GM23338 (cell line): ENCODE results near the gene ANKUB1. TPM values are rescaled to one million over a fixed set of nuclear protein-coding genes. Genes with fewer than 3 reads are reported as not detected.

Experiments used
- ATAC-seq: fragments of 200-7000 bp; cut with Tn5 transposase; 3 replicates; pipeline ENCODE4 v1.9.1; 2020
- DNase-seq: peaks from one replicate; pipeline ENCODE4 v3.0.0-alpha.2; 2015; ENCODE audit warnings: low spot score
- H2AFZ ChIP-seq: fragments of 200-600 bp; sonication (generic); 2 replicates; pipeline ENCODE4 v1.8.0; 2016; ENCODE audit warnings: antibody characterized with exemption, mild to moderate bottlenecking, moderate library complexity
- H3F3A ChIP-seq: fragments of 200-600 bp; sonication (generic); replicated peaks from 2 replicates; pipeline ENCODE4 v1.8.0; 2017; ENCODE audit warnings: antibody characterized with exemption, mixed run types, low read depth
- H3K27ac ChIP-seq: fragments of 200-600 bp; sonication (generic); 2 replicates; pipeline ENCODE4 v1.6.1; 2016; ENCODE audit warnings: low read depth
- H3K27me3 ChIP-seq: fragments of 200-600 bp; sonication (generic); 2 replicates; pipeline ENCODE4 v1.8.0; 2016; ENCODE audit warnings: mild to moderate bottlenecking, mixed run types, moderate library complexity; ENCODE audit not compliant: insufficient read depth
- H3K36me3 ChIP-seq: fragments of 200-600 bp; sonication (generic); 2 replicates; pipeline ENCODE4 v1.8.0; 2016; ENCODE audit warnings: mild to moderate bottlenecking; ENCODE audit not compliant: insufficient read depth
- H3K4me1 ChIP-seq: fragments of 200-600 bp; sonication (generic); 2 replicates; pipeline ENCODE4 v1.8.0; 2016; ENCODE audit warnings: mild to moderate bottlenecking, moderate library complexity; ENCODE audit not compliant: insufficient read depth
- H3K4me2 ChIP-seq: fragments of 200-600 bp; sonication (generic); 2 replicates; pipeline ENCODE4 v1.7.1; 2017; ENCODE audit warnings: mixed run types
- H3K4me3 ChIP-seq: fragments of 200-600 bp; sonication (generic); 2 replicates; pipeline ENCODE4 v1.6.1; 2016; ENCODE audit warnings: mixed run types
- H3K79me2 ChIP-seq: fragments of 200-600 bp; sonication (generic); replicated peaks from 2 replicates; pipeline ENCODE4 v1.8.0; 2017; ENCODE audit warnings: mild to moderate bottlenecking; ENCODE audit not compliant: insufficient read depth
- H3K9me2 ChIP-seq: fragments of 200-600 bp; sonication (generic); 2 replicates; pipeline ENCODE4 v1.8.0; 2017; ENCODE audit not compliant: insufficient read depth
- H4K20me1 ChIP-seq: fragments of 200-600 bp; sonication (generic); replicated peaks from 2 replicates; pipeline ENCODE4 v1.8.0; 2017; ENCODE audit warnings: mild to moderate bottlenecking; ENCODE audit not compliant: insufficient read depth
- H3K27ac Mint-ChIP-seq: 2 replicates; pipeline ENCODE4 v1.8.0; 2020; ENCODE audit warnings: inconsistent platforms, mild to moderate bottlenecking, moderate library complexity, mixed read lengths
- H3K27me3 Mint-ChIP-seq: 3 replicates; pipeline ENCODE4 v1.8.0; 2022; ENCODE audit warnings: low read depth, mild to moderate bottlenecking, moderate library complexity, mixed read lengths, inconsistent platforms; ENCODE audit not compliant: insufficient read depth, poor library complexity
- H3K36me3 Mint-ChIP-seq: 3 replicates; pipeline ENCODE4 v1.8.0; 2021; ENCODE audit warnings: low read depth, mild to moderate bottlenecking, inconsistent platforms, moderate library complexity, mixed read lengths
- H3K4me1 Mint-ChIP-seq: 3 replicates; pipeline ENCODE4 v1.8.0; 2020; ENCODE audit warnings: mild to moderate bottlenecking, inconsistent platforms, mixed read lengths
- H3K4me3 Mint-ChIP-seq: 3 replicates; pipeline ENCODE4 v1.8.0; 2021; ENCODE audit warnings: moderate library complexity, mild to moderate bottlenecking, inconsistent platforms, mixed read lengths
- H3K9me3 Mint-ChIP-seq: 3 replicates; pipeline ENCODE4 v1.8.0; 2020; ENCODE audit warnings: moderate library complexity, mild to moderate bottlenecking, inconsistent platforms, mixed read lengths
- EZH2 ChIP-seq: fragments of 200-600 bp; sonication (generic); IDR thresholded peaks from one replicate; pipeline ENCODE4 v1.8.0; 2017; ENCODE audit warnings: antibody characterized with exemption, mild to moderate bottlenecking, low read depth; ENCODE audit not compliant: unreplicated experiment
- EZH2phosphoT487 ChIP-seq: fragments of 200-600 bp; sonication (generic); IDR thresholded peaks from one replicate; pipeline ENCODE4 v1.8.1; 2018; ENCODE audit warnings: antibody characterized with exemption; ENCODE audit not compliant: unreplicated experiment
- JUNB ChIP-seq: IDR thresholded peaks from one replicate; pipeline ENCODE4 v1.6.1; 2016; ENCODE audit warnings: antibody characterized with exemption; ENCODE audit not compliant: unreplicated experiment
- NANOG ChIP-seq: IDR thresholded peaks from 2 replicates; pipeline ENCODE4 v1.6.1; 2016; ENCODE audit warnings: antibody characterized with exemption, borderline replicate concordance
- POLR2AphosphoS5 ChIP-seq: IDR thresholded peaks from 2 replicates; pipeline ENCODE4 v1.6.1; 2016; ENCODE audit warnings: antibody characterized with exemption, low read depth
- ZNF114 ChIP-seq: fragments of 250-450 bp; sonication (Bioruptor Pico); IDR thresholded peaks from 2 replicates; pipeline ENCODE4 v1.5.0; 2020; ENCODE audit warnings: mild to moderate bottlenecking, moderate library complexity
- ZNF331 ChIP-seq: fragments of 250-450 bp; sonication (Bioruptor Pico); IDR thresholded peaks from 2 replicates; pipeline ENCODE4 v1.5.0; 2020; ENCODE audit warnings: low read depth, mild to moderate bottlenecking, moderate library complexity
- polyA plus RNA-seq: library from polyadenylated mRNA; unstranded; fragments of >200 nt; fragmentation: Nextera tagmentation; extraction: Ambion mirVana; gene quantifications from 2 replicates; pipeline ENCODE4 v1.2.1, GENCODE V29; 2016
- total RNA-seq: library from RNA; depleted of rRNA; stranded (reverse); fragments of >200 nt; shearing (Covaris generic); gene quantifications from 2 replicates; pipeline ENCODE4 v1.2.3, GENCODE V29; 2014
- TF ChIP-seq, protein P1 (sequence below): IDR thresholded peaks from one replicate; pipeline ENCODE4 v1.6.1; 2018; ENCODE audit warnings: antibody characterized with exemption; ENCODE audit not compliant: unreplicated experiment
- TF ChIP-seq, protein P2 (sequence below): IDR thresholded peaks from 2 replicates; pipeline ENCODE4 v1.6.1; 2016; ENCODE audit warnings: antibody characterized with exemption
- TF ChIP-seq, protein P3 (sequence below): fragments of 250-450 bp; sonication (Bioruptor Pico); IDR thresholded peaks from 2 replicates; pipeline ENCODE4 v1.5.0; 2020; ENCODE audit warnings: mild to moderate bottlenecking, moderate library complexity

ANKUB1 gene
- total and polyA plus RNA-seq, 2 experiments from 2014 or later, result not detected

DNA sequence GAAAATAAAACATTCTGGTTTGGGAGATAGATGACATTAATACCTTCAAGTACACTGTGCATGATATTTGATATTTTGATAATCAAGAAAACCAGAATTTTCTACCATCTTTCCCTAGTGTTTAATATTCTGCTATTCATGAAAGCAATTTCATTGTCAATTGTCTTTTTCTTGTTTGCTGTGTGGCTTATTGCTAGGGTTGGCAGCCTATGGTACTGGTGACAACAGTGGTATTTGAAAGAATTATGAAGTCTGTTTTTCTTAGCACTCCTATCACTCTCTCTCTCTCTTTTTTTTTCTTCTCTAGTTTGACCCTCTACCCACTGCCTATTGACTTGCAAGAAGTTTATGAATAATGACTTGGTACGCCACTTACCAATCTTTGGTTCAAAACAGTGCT lies 36.0 kb upstream of the ANKUB1 start (continued):
- TF ChIP-seq, protein P1, sequence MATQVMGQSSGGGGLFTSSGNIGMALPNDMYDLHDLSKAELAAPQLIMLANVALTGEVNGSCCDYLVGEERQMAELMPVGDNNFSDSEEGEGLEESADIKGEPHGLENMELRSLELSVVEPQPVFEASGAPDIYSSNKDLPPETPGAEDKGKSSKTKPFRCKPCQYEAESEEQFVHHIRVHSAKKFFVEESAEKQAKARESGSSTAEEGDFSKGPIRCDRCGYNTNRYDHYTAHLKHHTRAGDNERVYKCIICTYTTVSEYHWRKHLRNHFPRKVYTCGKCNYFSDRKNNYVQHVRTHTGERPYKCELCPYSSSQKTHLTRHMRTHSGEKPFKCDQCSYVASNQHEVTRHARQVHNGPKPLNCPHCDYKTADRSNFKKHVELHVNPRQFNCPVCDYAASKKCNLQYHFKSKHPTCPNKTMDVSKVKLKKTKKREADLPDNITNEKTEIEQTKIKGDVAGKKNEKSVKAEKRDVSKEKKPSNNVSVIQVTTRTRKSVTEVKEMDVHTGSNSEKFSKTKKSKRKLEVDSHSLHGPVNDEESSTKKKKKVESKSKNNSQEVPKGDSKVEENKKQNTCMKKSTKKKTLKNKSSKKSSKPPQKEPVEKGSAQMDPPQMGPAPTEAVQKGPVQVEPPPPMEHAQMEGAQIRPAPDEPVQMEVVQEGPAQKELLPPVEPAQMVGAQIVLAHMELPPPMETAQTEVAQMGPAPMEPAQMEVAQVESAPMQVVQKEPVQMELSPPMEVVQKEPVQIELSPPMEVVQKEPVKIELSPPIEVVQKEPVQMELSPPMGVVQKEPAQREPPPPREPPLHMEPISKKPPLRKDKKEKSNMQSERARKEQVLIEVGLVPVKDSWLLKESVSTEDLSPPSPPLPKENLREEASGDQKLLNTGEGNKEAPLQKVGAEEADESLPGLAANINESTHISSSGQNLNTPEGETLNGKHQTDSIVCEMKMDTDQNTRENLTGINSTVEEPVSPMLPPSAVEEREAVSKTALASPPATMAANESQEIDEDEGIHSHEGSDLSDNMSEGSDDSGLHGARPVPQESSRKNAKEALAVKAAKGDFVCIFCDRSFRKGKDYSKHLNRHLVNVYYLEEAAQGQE, result no peak

DNA sequence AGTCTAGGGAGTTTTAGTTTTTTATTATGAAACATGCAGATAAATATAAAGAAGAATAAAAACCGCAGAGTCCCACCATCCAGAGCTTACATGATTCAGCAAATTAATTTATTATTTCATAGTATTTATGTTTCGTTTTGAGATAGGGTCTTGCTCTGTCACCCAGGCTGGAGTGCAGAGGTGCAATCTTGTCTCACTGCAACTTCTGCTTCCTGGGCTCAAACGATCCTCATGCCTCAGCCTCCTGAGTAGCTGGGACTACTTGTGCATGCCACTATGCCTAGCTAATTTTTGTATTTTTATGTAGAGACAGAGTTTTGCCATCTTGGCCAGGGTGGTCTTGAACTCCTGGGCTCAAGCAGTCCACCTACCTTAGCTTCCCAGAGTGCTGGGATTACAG lies 34.3 kb upstream of the ANKUB1 start:
- H3K36me3 ChIP-seq, result peaks cover 15% of the 10 kb centered on the region
- H3K79me2 ChIP-seq, result peaks cover 94% of the 10 kb centered on the region
- peaks cover 10% of the 10 kb centered on the region for H3K4me1 ChIP-seq
- TF ChIP-seq ZNF331 (CRISPR knock-in tag), result no peak
- no peaks in the 10 kb centered on the region for H4K20me1 ChIP-seq
- no peak overlapping the region; the same call in 1 of the 2 replicates for H3K27ac Mint-ChIP-seq
- no peak overlapping the region for H3K4me2 ChIP-seq
- no peak for DNase-seq
- H3K36me3 Mint-ChIP-seq, result peaks cover 41% of the 10 kb centered on the region
- H3K27me3 Mint-ChIP-seq, result peaks cover 3% of the 10 kb centered on the region
- H3K9me2 ChIP-seq, result no peaks in the 10 kb centered on the region
- H3K4me1 Mint-ChIP-seq, result peaks cover 13% of the 10 kb centered on the region
- no peak for ATAC-seq
- no peak overlapping the region for H3K4me3 ChIP-seq
- H3K27me3 ChIP-seq, result no peaks in the 10 kb centered on the region
- H3K9me3 Mint-ChIP-seq, result peaks cover 33% of the 10 kb centered on the region
- H3K4me3 Mint-ChIP-seq, result no peak overlapping the region
- H3F3A ChIP-seq, result no peaks in the 10 kb centered on the region
- no peak overlapping the region for H2AFZ ChIP-seq
- H3K27ac ChIP-seq, result no peak overlapping the region

DNA sequence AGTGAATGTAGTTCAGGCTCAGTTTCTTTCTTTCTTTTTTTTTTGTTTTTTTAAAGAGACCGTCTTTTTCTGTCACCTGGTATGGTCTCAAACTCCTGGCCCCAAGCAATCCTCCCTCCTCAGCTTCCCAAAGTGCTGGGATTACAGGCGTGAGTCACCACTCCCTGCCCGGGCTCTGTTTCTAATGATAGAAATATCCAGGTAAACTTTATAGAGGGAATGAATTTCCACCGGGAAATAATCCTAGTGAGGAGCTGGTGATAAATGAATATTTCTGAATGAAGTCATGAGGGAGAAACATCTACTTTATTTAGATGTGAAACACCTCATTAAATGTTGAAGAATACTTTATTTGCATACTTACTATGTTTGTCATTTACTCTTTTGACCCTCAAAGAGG lies 27.8 kb upstream of the ANKUB1 start:
- H3K27ac Mint-ChIP-seq, result peak overlapping the region; percentile 11; the same call in 1 of the 2 replicates
- no peaks in the 10 kb centered on the region for H3K27me3 Mint-ChIP-seq
- peaks cover 7% of the 10 kb centered on the region; the same call in 2 of the 3 replicates for H3K9me3 Mint-ChIP-seq
- Histone ChIP-seq H3K36me3 (no peaks in the 10 kb centered on the region), H4K20me1 (peaks cover 9% of the 10 kb centered on the region), H3K9me2 (no peaks in the 10 kb centered on the region), H3K4me1 (peaks cover 25% of the 10 kb centered on the region), H3K4me2 (no peak overlapping the region), H3F3A (no peaks in the 10 kb centered on the region), H3K4me3 (no peak overlapping the region), H3K79me2 (peaks cover 100% of the 10 kb centered on the region), H2AFZ (no peak overlapping the region), H3K27ac (no peak overlapping the region), H3K27me3 (no peaks in the 10 kb centered on the region)
- peaks cover 31% of the 10 kb centered on the region for H3K4me1 Mint-ChIP-seq
- ATAC-seq (no peak), DNase-seq (no peak)
- H3K4me3 Mint-ChIP-seq, result no peak overlapping the region
- H3K36me3 Mint-ChIP-seq, result peaks cover 14% of the 10 kb centered on the region; the same call in 2 of the 3 replicates
- TF ChIP-seq ZNF331 (CRISPR knock-in tag) (no peak), EZH2 (no peak), POLR2AphosphoS5 (no peak), ZNF114 (CRISPR knock-in tag) (no peak), JUNB (no peak), EZH2phosphoT487 (no peak), NANOG (no peak)
- TF ChIP-seq, protein P2, sequence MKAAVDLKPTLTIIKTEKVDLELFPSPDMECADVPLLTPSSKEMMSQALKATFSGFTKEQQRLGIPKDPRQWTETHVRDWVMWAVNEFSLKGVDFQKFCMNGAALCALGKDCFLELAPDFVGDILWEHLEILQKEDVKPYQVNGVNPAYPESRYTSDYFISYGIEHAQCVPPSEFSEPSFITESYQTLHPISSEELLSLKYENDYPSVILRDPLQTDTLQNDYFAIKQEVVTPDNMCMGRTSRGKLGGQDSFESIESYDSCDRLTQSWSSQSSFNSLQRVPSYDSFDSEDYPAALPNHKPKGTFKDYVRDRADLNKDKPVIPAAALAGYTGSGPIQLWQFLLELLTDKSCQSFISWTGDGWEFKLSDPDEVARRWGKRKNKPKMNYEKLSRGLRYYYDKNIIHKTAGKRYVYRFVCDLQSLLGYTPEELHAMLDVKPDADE, result no peak
- TF ChIP-seq, protein P3, sequence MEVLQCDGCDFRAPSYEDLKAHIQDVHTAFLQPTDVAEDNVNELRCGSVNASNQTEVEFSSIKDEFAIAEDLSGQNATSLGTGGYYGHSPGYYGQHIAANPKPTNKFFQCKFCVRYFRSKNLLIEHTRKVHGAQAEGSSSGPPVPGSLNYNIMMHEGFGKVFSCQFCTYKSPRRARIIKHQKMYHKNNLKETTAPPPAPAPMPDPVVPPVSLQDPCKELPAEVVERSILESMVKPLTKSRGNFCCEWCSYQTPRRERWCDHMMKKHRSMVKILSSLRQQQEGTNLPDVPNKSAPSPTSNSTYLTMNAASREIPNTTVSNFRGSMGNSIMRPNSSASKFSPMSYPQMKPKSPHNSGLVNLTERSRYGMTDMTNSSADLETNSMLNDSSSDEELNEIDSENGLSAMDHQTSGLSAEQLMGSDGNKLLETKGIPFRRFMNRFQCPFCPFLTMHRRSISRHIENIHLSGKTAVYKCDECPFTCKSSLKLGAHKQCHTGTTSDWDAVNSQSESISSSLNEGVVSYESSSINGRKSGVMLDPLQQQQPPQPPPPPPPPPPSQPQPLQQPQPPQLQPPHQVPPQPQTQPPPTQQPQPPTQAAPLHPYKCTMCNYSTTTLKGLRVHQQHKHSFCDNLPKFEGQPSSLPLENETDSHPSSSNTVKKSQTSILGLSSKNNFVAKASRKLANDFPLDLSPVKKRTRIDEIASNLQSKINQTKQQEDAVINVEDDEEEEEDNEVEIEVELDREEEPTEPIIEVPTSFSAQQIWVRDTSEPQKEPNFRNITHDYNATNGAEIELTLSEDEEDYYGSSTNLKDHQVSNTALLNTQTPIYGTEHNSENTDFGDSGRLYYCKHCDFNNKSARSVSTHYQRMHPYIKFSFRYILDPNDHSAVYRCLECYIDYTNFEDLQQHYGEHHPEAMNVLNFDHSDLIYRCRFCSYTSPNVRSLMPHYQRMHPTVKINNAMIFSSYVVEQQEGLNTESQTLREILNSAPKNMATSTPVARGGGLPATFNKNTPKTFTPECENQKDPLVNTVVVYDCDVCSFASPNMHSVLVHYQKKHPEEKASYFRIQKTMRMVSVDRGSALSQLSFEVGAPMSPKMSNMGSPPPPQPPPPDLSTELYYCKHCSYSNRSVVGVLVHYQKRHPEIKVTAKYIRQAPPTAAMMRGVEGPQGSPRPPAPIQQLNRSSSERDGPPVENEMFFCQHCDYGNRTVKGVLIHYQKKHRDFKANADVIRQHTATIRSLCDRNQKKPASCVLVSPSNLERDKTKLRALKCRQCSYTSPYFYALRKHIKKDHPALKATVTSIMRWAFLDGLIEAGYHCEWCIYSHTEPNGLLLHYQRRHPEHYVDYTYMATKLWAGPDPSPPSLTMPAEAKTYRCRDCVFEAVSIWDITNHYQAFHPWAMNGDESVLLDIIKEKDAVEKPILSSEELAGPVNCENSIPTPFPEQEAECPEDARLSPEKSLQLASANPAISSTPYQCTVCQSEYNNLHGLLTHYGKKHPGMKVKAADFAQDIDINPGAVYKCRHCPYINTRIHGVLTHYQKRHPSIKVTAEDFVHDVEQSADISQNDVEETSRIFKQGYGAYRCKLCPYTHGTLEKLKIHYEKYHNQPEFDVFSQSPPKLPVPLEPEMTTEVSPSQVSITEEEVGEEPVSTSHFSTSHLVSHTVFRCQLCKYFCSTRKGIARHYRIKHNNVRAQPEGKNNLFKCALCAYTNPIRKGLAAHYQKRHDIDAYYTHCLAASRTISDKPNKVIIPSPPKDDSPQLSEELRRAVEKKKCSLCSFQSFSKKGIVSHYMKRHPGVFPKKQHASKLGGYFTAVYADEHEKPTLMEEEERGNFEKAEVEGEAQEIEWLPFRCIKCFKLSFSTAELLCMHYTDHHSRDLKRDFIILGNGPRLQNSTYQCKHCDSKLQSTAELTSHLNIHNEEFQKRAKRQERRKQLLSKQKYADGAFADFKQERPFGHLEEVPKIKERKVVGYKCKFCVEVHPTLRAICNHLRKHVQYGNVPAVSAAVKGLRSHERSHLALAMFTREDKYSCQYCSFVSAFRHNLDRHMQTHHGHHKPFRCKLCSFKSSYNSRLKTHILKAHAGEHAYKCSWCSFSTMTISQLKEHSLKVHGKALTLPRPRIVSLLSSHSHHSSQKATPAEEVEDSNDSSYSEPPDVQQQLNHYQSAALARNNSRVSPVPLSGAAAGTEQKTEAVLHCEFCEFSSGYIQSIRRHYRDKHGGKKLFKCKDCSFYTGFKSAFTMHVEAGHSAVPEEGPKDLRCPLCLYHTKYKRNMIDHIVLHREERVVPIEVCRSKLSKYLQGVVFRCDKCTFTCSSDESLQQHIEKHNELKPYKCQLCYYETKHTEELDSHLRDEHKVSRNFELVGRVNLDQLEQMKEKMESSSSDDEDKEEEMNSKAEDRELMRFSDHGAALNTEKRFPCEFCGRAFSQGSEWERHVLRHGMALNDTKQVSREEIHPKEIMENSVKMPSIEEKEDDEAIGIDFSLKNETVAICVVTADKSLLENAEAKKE (CRISPR knock-in tag), result no peak
